ENCODE results near the gene TIRAP. TPM values are rescaled to one million over a fixed set of nuclear protein-coding genes. Genes with fewer than 3 reads are reported as not detected.

The TIRAP gene
- total and polyA plus RNA-seq, 9 of the 15 experiments (the other 6 are each of a cell fraction or from before 2014, with no cell fraction given) = 0.60 to 8.7 (median 3.7) TPM

GRCh38 chr11:126340960-126341606 lies 58.2 kb downstream of the TIRAP start:
- H3K79me2 ChIP-seq (ENCODE audit: control insufficient read depth, insufficient read depth, low read length) = no peaks in the 10 kb centered on the region; the same call in 2 of the 3 replicates
- no peaks in the 10 kb centered on the region for H3K27me3 ChIP-seq (ENCODE audit: control insufficient read depth in 2 of 2, insufficient read depth in 2 of 2, low read length in 2 of 2)
- peaks cover 44% of the 10 kb centered on the region; the same call in 2 of the 3 replicates for H3K36me3 ChIP-seq (ENCODE audit: control insufficient read depth, insufficient read depth, low read length)
- no peak overlapping the region for H3K27ac ChIP-seq (ENCODE audit: extremely low read depth, low read depth, low read length)
- WGBS (ENCODE audit: insufficient coverage, low coverage, missing lambda C conversion rate) = 65% methylated on average over 7 of the region's 7 CpGs
- H3K9ac ChIP-seq (ENCODE audit: insufficient read depth in 1 of 2, low read depth in 2 of 2, low read length in 2 of 2) = peak overlapping the region in 1 of 2 experiments; percentile 3; a peak in 1 of 4 replicates
- no peaks in the 10 kb centered on the region for H4K20me1 ChIP-seq (replicated peaks; ENCODE audit: control insufficient read depth, insufficient read depth, low read length)
- ATAC-seq (no peak), DNase-seq (ENCODE audit: extremely low read depth in 1 of 4, low spot score in 3 of 4) (no peak), FAIRE-seq (no peak)
- peaks cover 8% of the 10 kb centered on the region for H3K9me1 ChIP-seq (ENCODE audit: control insufficient read depth, insufficient read depth, low read length)
- peaks cover 20 to 41% of the 10 kb centered on the region in 2 experiments for H3K4me1 ChIP-seq (replicated peaks in 1 of 2; ENCODE audit: control insufficient read depth in 2 of 2, insufficient read depth in 2 of 2, low read length in 2 of 2)
- intact Hi-C loops (cut with micrococcal nuclease) = no loop called here
- no peak overlapping the region for H3K4me2 ChIP-seq (ENCODE audit: insufficient read depth, low read length)
- in situ Hi-C loops (cut with MboI) = no loop called here
- no TSS peak for BruUV-seq (replicated peaks)
- POLR2A ChIA-PET = interaction anchor here (0.7 to 0.9 kb wide), 2 partner anchors 8 to 12 kb away, joined by 3 to 4 read pairs; no protein-coding TSS in a partner anchor
- no peaks in the 10 kb centered on the region for H3K9me3 ChIP-seq (replicated peaks; ENCODE audit: control insufficient read depth, insufficient read depth, low read depth, low read length)
- H3K4me3 ChIP-seq = no peak overlapping the region
- CTCF ChIA-PET (ENCODE audit: low intra/inter-chr PET ratio) = no interaction called here
- H2AFZ ChIP-seq (ENCODE audit: low read depth, low read length) = no peak overlapping the region
- no peak for TF ChIP-seq PTRF (tag; IDR thresholded peaks at IDR 0.05)
- no peak for TF ChIP-seq ESRRA (IDR thresholded peaks at IDR 0.05; ENCODE audit: borderline replicate concordance, low read depth)
- no peak for TF ChIP-seq PRPF4 (IDR thresholded peaks at IDR 0.05; ENCODE audit: insufficient read depth, low read depth, low read length, poor library complexity, severe bottlenecking)
- no peak for TF ChIP-seq NR2C2 (CRISPR knock-in tag; IDR thresholded peaks at IDR 0.05)
- TF ChIP-seq NR2C2 (tag; IDR thresholded peaks at IDR 0.05) = no peak
- no peak for TF ChIP-seq ZNF408 (CRISPR knock-in tag; IDR thresholded peaks at IDR 0.05; ENCODE audit: low read depth)
- TF ChIP-seq ZBTB49 (CRISPR knock-in tag; IDR thresholded peaks at IDR 0.05; ENCODE audit: borderline replicate concordance) = no peak
- TF ChIP-seq ZNF785 (CRISPR knock-in tag; IDR thresholded peaks at IDR 0.05) = no peak
- TF ChIP-seq DDX20 (tag; IDR thresholded peaks at IDR 0.05; ENCODE audit: low read depth) = no peak
- TF ChIP-seq ZNF124 (CRISPR knock-in tag; IDR thresholded peaks at IDR 0.05) = no peak
- TF ChIP-seq ZBTB33 (CRISPR knock-in tag; IDR thresholded peaks at IDR 0.05) = no peak
- TF ChIP-seq, protein P1, sequence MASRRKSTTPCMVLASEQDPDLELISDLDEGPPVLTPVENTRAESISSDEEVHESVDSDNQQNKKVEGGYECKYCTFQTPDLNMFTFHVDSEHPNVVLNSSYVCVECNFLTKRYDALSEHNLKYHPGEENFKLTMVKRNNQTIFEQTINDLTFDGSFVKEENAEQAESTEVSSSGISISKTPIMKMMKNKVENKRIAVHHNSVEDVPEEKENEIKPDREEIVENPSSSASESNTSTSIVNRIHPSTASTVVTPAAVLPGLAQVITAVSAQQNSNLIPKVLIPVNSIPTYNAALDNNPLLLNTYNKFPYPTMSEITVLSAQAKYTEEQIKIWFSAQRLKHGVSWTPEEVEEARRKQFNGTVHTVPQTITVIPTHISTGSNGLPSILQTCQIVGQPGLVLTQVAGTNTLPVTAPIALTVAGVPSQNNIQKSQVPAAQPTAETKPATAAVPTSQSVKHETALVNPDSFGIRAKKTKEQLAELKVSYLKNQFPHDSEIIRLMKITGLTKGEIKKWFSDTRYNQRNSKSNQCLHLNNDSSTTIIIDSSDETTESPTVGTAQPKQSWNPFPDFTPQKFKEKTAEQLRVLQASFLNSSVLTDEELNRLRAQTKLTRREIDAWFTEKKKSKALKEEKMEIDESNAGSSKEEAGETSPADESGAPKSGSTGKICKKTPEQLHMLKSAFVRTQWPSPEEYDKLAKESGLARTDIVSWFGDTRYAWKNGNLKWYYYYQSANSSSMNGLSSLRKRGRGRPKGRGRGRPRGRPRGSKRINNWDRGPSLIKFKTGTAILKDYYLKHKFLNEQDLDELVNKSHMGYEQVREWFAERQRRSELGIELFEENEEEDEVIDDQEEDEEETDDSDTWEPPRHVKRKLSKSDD (conservative IDR thresholded peaks at IDR 0.05; ENCODE audit: low read length) = no peak
- no peak for TF ChIP-seq RB1 (IDR thresholded peaks at IDR 0.05; ENCODE audit: low read depth)
- TF ChIP-seq ZKSCAN1 (IDR thresholded peaks at IDR 0.05; ENCODE audit: low read depth, low read length) = no peak
- no peak for TF ChIP-seq FOSL1 (tag; conservative IDR thresholded peaks at IDR 0.05)

All from K562 (cell line).